ENCODE data around the gene UNC5B.

- TF ChIP-seq EZH2 (IDR thresholded peaks at IDR 0.05) (no peak), POLR2AphosphoS5 (IDR thresholded peaks at IDR 0.05; ENCODE audit: borderline replicate concordance, low read depth, low read length) (no peak)
Measured at GRCh38 chr10:71250842-71251241, 38.5 kb downstream of the UNC5B start.
